B cell (primary cell): ENCODE results near the gene MYOM1. TPM values are rescaled to one million over a fixed set of nuclear protein-coding genes. Genes with fewer than 3 reads are reported as not detected.

ENCODE experiments used
- ATAC-seq: fragments of 200-7000 bp; cut with Tn5 transposase; one replicate; pipeline ENCODE4 v1.10.0; 2021; ENCODE audit warnings: low read depth, mild to moderate bottlenecking, moderate number of reproducible peaks, moderate library complexity
- CTCF ChIA-PET: fragments of 350-600 bp; sonication (Branson Sonifier 250); formaldehyde crosslinking; loops from one replicate; lab custom pipeline; 2021; ENCODE audit warnings: antibody characterized with exemption, inconsistent platforms; lab: Charles Lee
- POLR2A ChIA-PET: fragments of 350-600 bp; sonication (Branson Sonifier 250); formaldehyde crosslinking; loops from one replicate; lab custom pipeline; 2021; ENCODE audit warnings: antibody characterized with exemption; lab: Charles Lee
- DNase-seq: peaks from one replicate; pipeline ENCODE4 v3.0.0; 2013
- H2AFZ ChIP-seq: 2 replicates; pipeline ENCODE4 v1.6.1; 2012; ENCODE audit warnings: mild to moderate bottlenecking, low read depth, low read length; ENCODE audit not compliant: insufficient read depth, poor library complexity, severe bottlenecking
- H3K27ac ChIP-seq, 2 donors: 1 replicate in 1 of 2; 2 replicates in 1 of 2; pipeline ENCODE4 v1.5.1; 2012 to 2013; ENCODE audit warnings: low read length in 2 of 2, mild to moderate bottlenecking in 2 of 2, moderate library complexity in 1 of 2
- H3K27me3 ChIP-seq, 4 experiments: fragments of 200-600 bp in 1 of 4; sonication (generic) in 1 of 4; replicated peaks in 1 of 4; 1 replicate in 2 of 4; 2 replicates in 2 of 4; pipeline versions ENCODE4 v1.6.1 to v1.7.0; 2013 to 2016; ENCODE audit warnings: low read length in 3 of 4, mild to moderate bottlenecking in 2 of 4, mixed read lengths in 1 of 4, moderate library complexity in 1 of 4; ENCODE audit not compliant: insufficient read depth in 4 of 4, control insufficient read depth in 3 of 4; ENCODE audit errors: control extremely low read depth in 1 of 4
- H3K36me3 ChIP-seq, 2 experiments: replicated peaks in 1 of 2; 1 replicate in 1 of 2; 2 replicates in 1 of 2; pipeline versions ENCODE4 v1.6.1 to v1.7.1; 2013; ENCODE audit warnings: low read length in 1 of 2; ENCODE audit not compliant: insufficient read depth in 2 of 2, control insufficient read depth in 1 of 2; ENCODE audit errors: control extremely low read depth in 1 of 2, extremely low read depth in 1 of 2
- H3K4me1 ChIP-seq, 2 donors: fragments of 200-600 bp in 1 of 2; sonication (generic) in 1 of 2; 1 replicate in 1 of 2; 2 replicates in 1 of 2; pipeline versions ENCODE4 v1.5.1 to v1.6.1; 2013 to 2017; ENCODE audit warnings: low read length in 2 of 2; ENCODE audit not compliant: control insufficient read depth in 2 of 2, insufficient read depth in 2 of 2
- H3K4me2 ChIP-seq: replicated peaks from 2 replicates; pipeline ENCODE3; 2012; ENCODE audit warnings: mild to moderate bottlenecking, low read depth, low read length; ENCODE audit not compliant: poor library complexity, severe bottlenecking
- H3K4me3 ChIP-seq, 5 experiments: fragments of 200-600 bp in 1 of 5; sonication (generic) in 1 of 5; 1 replicate in 3 of 5; 2 replicates in 2 of 5; pipeline versions ENCODE4 v1.5.1 to v1.7.0; 2011 to 2016; ENCODE audit warnings: low read length in 4 of 5, mild to moderate bottlenecking in 4 of 5, low read depth in 2 of 5, control low read depth in 1 of 5, moderate library complexity in 1 of 5; ENCODE audit not compliant: insufficient read depth in 1 of 5; ENCODE audit errors: control extremely low read depth in 1 of 5, extremely low read depth in 1 of 5
- H3K79me2 ChIP-seq: fragments of 200-600 bp; sonication (generic); one replicate; pipeline ENCODE4 v1.6.0; 2016; ENCODE audit warnings: low read length; ENCODE audit not compliant: control insufficient read depth, insufficient read depth
- H3K9ac ChIP-seq: fragments of 200-600 bp; sonication (generic); 2 replicates; pipeline ENCODE4 v1.6.1; 2017; ENCODE audit warnings: mild to moderate bottlenecking, low read length, moderate library complexity
- H3K9me3 ChIP-seq, 3 donors: one replicate each; pipeline versions ENCODE4 v1.6.1 to v1.7.1; 2013; ENCODE audit warnings: low read length in 2 of 3; ENCODE audit not compliant: control insufficient read depth in 2 of 3, insufficient read depth in 1 of 3; ENCODE audit errors: control extremely low read depth in 1 of 3
- H4K20me1 ChIP-seq: 2 replicates; pipeline ENCODE4 v1.6.0; 2012; ENCODE audit warnings: mild to moderate bottlenecking, low read length; ENCODE audit not compliant: insufficient read depth, control insufficient read depth, poor library complexity, severe bottlenecking
- H3K27ac Mint-ChIP-seq: one replicate; pipeline ENCODE4 v1.8.0; 2021; ENCODE audit warnings: mixed read lengths
- H3K27me3 Mint-ChIP-seq: one replicate; pipeline ENCODE4 v1.8.0; 2021; ENCODE audit warnings: mixed read lengths
- H3K4me1 Mint-ChIP-seq: one replicate; pipeline ENCODE4 v1.8.0; 2021; ENCODE audit warnings: mixed read lengths
- H3K4me3 Mint-ChIP-seq: one replicate; pipeline ENCODE4 v1.8.0; 2021; ENCODE audit warnings: mixed read lengths
- H3K9me3 Mint-ChIP-seq: one replicate; pipeline ENCODE4 v1.8.0; 2022; ENCODE audit warnings: mixed read lengths; ENCODE audit not compliant: insufficient read depth
- EZH2 ChIP-seq: IDR thresholded peaks from 2 replicates; pipeline ENCODE4 v1.6.1; 2012; ENCODE audit warnings: borderline replicate concordance, low read depth, mild to moderate bottlenecking, moderate library complexity, low read length; ENCODE audit not compliant: insufficient read depth, poor library complexity, severe bottlenecking
- WGBS: methylation state at CpG from one replicate; pipeline ENCODE4 v1.1.5; 2013; ENCODE audit warnings: missing lambda C conversion rate; ENCODE audit not compliant: insufficient coverage; 5-methylcytosine and 5-hydroxymethylcytosine counted together
- intact Hi-C: fragments of 100-400 bp; cut with micrococcal nuclease; formaldehyde crosslinking; loops from one replicate; pipeline ENCODE4 v1.10.0; 2022
- polyA plus RNA-seq: library from polyadenylated mRNA; depleted of rRNA; stranded (reverse); fragments of >200 nt; gene quantifications from 2 replicates; pipeline ENCODE4 v1.2.3, GENCODE V29; 2012
- total RNA-seq, 2 donors: library from RNA; stranded (reverse); fragments of 120-200 nt in 1 of 2; gene quantifications; 1 replicate in 1 of 2; 2 replicates in 1 of 2; pipeline versions ENCODE4 v1.2.3 to v1.2.4, GENCODE V29; 2013 to 2022
- TF ChIP-seq, protein P1 (sequence below): fragments of 200-600 bp; IDR thresholded peaks from one replicate; pipeline ENCODE4 v1.8.0; 2022; ENCODE audit warnings: antibody characterized with exemption, mild to moderate bottlenecking

Gene MYOM1
- total and polyA plus RNA-seq, 2 donors (not counting 1 experiment from before 2014, with no cell fraction given) = 1.5 to 12.8 TPM

DNA sequence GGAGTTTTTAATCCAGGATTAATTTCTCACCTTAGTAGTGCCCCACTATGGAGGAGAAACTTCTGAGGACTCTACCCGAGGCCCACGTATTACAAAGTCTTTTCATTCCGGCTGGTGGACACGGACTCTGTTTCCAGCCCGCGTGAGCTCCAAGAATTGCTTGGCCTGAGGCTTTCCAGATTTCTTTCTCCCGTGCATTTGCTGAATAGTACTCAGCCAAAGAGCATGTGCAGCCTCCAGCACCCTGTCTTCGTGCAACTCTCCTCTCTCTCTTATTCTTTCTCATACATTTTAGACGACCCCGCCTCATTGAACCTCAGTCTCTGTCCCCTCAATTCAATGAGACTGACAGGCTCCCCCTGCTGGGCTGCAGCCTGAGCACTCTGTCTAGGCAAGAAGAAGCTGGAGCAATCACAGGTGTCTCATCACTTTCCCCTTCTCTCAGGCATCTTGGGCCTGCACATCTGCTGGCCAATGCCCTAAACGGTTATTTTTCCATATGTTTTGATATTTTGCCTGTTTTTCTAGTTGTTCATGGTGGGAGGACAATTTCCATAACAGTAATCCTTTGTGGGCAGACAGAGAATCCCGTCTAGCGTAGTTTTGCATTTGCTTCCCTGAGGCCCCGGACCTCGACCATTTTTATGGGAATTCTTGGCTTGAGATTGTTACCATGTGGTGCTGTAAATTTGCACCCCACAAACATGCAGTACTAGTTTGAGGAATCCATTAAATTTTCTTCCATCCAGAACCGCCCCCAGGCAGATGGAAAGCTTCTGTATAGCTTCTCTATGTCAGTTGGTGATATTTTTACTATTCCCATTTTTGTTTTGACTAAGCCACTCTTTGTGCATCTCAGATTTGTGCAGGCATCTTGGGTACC lies 156.7 kb downstream of the MYOM1 start:
- Histone ChIP-seq H4K20me1 (no peaks in the 10 kb centered on the region), H3K9ac (no peak overlapping the region), H3K4me1 (peaks cover 27 to 31% of the 10 kb centered on the region in 2 donors), H3K9me3 (peaks cover 0 to 3% (median 0%) of the 10 kb centered on the region in 3 donors), H3K36me3 (no peaks in the 10 kb centered on the region), H3K27me3 (no peaks in the 10 kb centered on the region), H3K4me2 (no peak overlapping the region), H3K27ac (no peak overlapping the region), H3K4me3 (no peak overlapping the region), H3K79me2 (no peaks in the 10 kb centered on the region), H2AFZ (peak overlapping the region; percentile 45)
- H3K27ac Mint-ChIP-seq = peak overlapping the region; percentile 10
- no peaks in the 10 kb centered on the region for H3K9me3 Mint-ChIP-seq
- H3K4me1 Mint-ChIP-seq = peaks cover 40% of the 10 kb centered on the region
- intact Hi-C loops = loop anchor here (1.0 kb wide), 4 partner anchors 48 to 183 kb away; no protein-coding TSS in a partner anchor
- POLR2A ChIA-PET = interaction anchor here (0.6 to 1.2 kb wide), 3 partner anchors 68 to 177 kb away, joined by 3 to 13 read pairs (median 4); no protein-coding TSS in a partner anchor
- DNase-seq (peak; percentile 65), ATAC-seq (peak; percentile 73)
- WGBS = 57% methylated on average over 8 of the region's 16 CpGs
- no peaks in the 10 kb centered on the region for H3K27me3 Mint-ChIP-seq
- CTCF ChIA-PET = interaction anchor here (0.6 to 7.7 kb wide), 51 partner anchors 9 to 603 kb away, joined by 3 to 152 read pairs (median 4); partner anchors contain the start of gene MYL12A
- H3K4me3 Mint-ChIP-seq = no peak overlapping the region
- TF ChIP-seq EZH2 = no peak
- TF ChIP-seq, protein P1, sequence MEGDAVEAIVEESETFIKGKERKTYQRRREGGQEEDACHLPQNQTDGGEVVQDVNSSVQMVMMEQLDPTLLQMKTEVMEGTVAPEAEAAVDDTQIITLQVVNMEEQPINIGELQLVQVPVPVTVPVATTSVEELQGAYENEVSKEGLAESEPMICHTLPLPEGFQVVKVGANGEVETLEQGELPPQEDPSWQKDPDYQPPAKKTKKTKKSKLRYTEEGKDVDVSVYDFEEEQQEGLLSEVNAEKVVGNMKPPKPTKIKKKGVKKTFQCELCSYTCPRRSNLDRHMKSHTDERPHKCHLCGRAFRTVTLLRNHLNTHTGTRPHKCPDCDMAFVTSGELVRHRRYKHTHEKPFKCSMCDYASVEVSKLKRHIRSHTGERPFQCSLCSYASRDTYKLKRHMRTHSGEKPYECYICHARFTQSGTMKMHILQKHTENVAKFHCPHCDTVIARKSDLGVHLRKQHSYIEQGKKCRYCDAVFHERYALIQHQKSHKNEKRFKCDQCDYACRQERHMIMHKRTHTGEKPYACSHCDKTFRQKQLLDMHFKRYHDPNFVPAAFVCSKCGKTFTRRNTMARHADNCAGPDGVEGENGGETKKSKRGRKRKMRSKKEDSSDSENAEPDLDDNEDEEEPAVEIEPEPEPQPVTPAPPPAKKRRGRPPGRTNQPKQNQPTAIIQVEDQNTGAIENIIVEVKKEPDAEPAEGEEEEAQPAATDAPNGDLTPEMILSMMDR = peak; percentile 68
